ENCODE results near the gene CFAP299. TPM values are rescaled to one million over a fixed set of nuclear protein-coding genes. Genes with fewer than 3 reads are reported as not detected.
A peak's percentile ranks its signal among the peaks of the same experiment; 100 is the strongest.

CFAP299 gene
- total and polyA plus RNA-seq, 2 of the 8 experiments (the other 6 are each of a cell fraction or from before 2014, with no cell fraction given), result not detected

GRCh38 chr4:80486603-80487002 lies 151.1 kb downstream of the CFAP299 start:
- no peak overlapping the region for H2BK15ac ChIP-seq (ENCODE audit: low read length)
- no peak overlapping the region for H4K91ac ChIP-seq (replicated peaks; ENCODE audit: insufficient read length, low read length)
- ChIA-PET CTCF (ENCODE audit: partially characterized antibody) (interaction anchor here (0.6 kb wide), 1 partner anchor 209 kb away, joined by 3 read pairs; no protein-coding TSS in a partner anchor), POLR2A (ENCODE audit: partially characterized antibody) (no interaction called here)
- no peak overlapping the region for H3K23ac ChIP-seq (ENCODE audit: insufficient read length)
- no peak overlapping the region for H4K8ac ChIP-seq (ENCODE audit: extremely low read depth, insufficient read depth, low read length)
- H2BK12ac ChIP-seq (ENCODE audit: low read depth, low read length), result no peak overlapping the region
- peaks cover 0 to 8% (median 0%) of the 10 kb centered on the region in 4 experiments; a peak in 3 of 7 replicates for H3K4me1 ChIP-seq (replicated peaks in 1 of 4; ENCODE audit: control insufficient read depth in 3 of 4, insufficient read depth in 4 of 4, low read length in 3 of 4)
- H3K79me2 ChIP-seq (ENCODE audit: control insufficient read depth in 1 of 2, insufficient read depth in 2 of 2, low read length in 2 of 2), result no peaks in the 10 kb centered on the region
- 0 out of 2 replicates have a peak overlapping the region, but pooled peaks have one; percentile 9 for H2AFZ ChIP-seq (ENCODE audit: low read length)
- no peak overlapping the region for H3K4me3 ChIP-seq (ENCODE audit: extremely low read depth in 1 of 4, insufficient read depth in 2 of 4, low read depth in 3 of 4, low read length in 4 of 4)
- no peak overlapping the region for H3K9ac ChIP-seq (replicated peaks in 1 of 4; ENCODE audit: extremely low read depth in 1 of 4, low read depth in 3 of 4, low read length in 3 of 4)
- 69% methylated on average over 3 of the region's 3 CpGs; no CpG with 5 or more reads in 1 of the 2 experiments for WGBS, 2 experiments (ENCODE audit: extremely low coverage in 1 of 2, insufficient coverage in 1 of 2, insufficient read length in 1 of 2, insufficient replicate concordance in 2 of 2, low coverage in 1 of 2, low lambda C conversion rate in 2 of 2, missing lambda C conversion rate in 1 of 2)
- H3K4me2 ChIP-seq (ENCODE audit: insufficient read depth in 1 of 2, low read depth in 2 of 2, low read length in 2 of 2), result no peak overlapping the region
- H3K27ac ChIP-seq (ENCODE audit: low read depth, low read length), result no peak overlapping the region
- no peak overlapping the region for H3K56ac ChIP-seq (replicated peaks; ENCODE audit: insufficient read length, low read depth, low read length)
- H4K20me1 ChIP-seq (replicated peaks in 1 of 2; ENCODE audit: control insufficient read depth in 1 of 2, insufficient read depth in 2 of 2, low read length in 2 of 2), result no peaks in the 10 kb centered on the region
- no peaks in the 10 kb centered on the region for H3K27me3 ChIP-seq (replicated peaks in 1 of 4; ENCODE audit: control insufficient read depth in 3 of 4, extremely low read depth in 1 of 4, insufficient read depth in 3 of 4, low read length in 3 of 4)
- no peaks in the 10 kb centered on the region for H3K79me1 ChIP-seq (ENCODE audit: low read depth, low read length)
- H4K5ac ChIP-seq (ENCODE audit: insufficient read length, low read depth, low read length), result no peak overlapping the region
- no peak overlapping the region for H3K18ac ChIP-seq (ENCODE audit: extremely low read depth, low read length)
- no peak overlapping the region for H3K4ac ChIP-seq (replicated peaks; ENCODE audit: insufficient read length, low read depth, low read length)
- H3K9me3 ChIP-seq (ENCODE audit: insufficient read depth in 2 of 2, low read depth in 1 of 2, low read length in 1 of 2), result no peaks in the 10 kb centered on the region
- H3K14ac ChIP-seq (ENCODE audit: insufficient read length), result no peak overlapping the region
- H2AK5ac ChIP-seq (ENCODE audit: low read depth, low read length), result no peak overlapping the region
- no peak overlapping the region for H2BK120ac ChIP-seq (replicated peaks; ENCODE audit: low read depth, low read length)
- no peaks in the 10 kb centered on the region for H3K36me3 ChIP-seq (ENCODE audit: control insufficient read depth in 2 of 4, insufficient read depth in 4 of 4, low read length in 3 of 4)
- FAIRE-seq (no peak), DNase-seq (ENCODE audit: low read depth in 1 of 2, low spot score in 2 of 2) (no peak)
- no peak overlapping the region for H2BK5ac ChIP-seq (ENCODE audit: low read depth, low read length)
- H2BK20ac ChIP-seq (ENCODE audit: low read length), result no peak overlapping the region
- no peaks in the 10 kb centered on the region for H3K23me2 ChIP-seq (ENCODE audit: low read depth, low read length)
- TF ChIP-seq BCL11A (IDR thresholded peaks at IDR 0.05; ENCODE audit: low read depth in 2 of 2, low read length in 2 of 2) (no peak), RAD21 (IDR thresholded peaks at IDR 0.05 in 1 of 2, conservative IDR thresholded peaks at IDR 0.05 in 1 of 2; ENCODE audit: low read depth in 2 of 2, low read length in 2 of 2) (peak; percentile 48 to 60), CTCF (IDR thresholded peaks at IDR 0.05; ENCODE audit: control extremely low read depth in 1 of 3, insufficient read depth in 1 of 3, low read depth in 1 of 3, low read length in 3 of 3) (peak in 1 of 3 experiments; percentile 3; a peak in 1 of 4 replicates), CBX8 (IDR thresholded peaks at IDR 0.05; ENCODE audit: borderline replicate concordance, low read depth, low read length) (no peak), KDM4A (IDR thresholded peaks at IDR 0.05; ENCODE audit: low read depth, low read length, severe bottlenecking) (no peak), SIN3A (conservative IDR thresholded peaks at IDR 0.05 in 1 of 2, IDR thresholded peaks at IDR 0.05 in 1 of 2; ENCODE audit: low read depth in 1 of 2, low read length in 2 of 2) (no peak), USF2 (IDR thresholded peaks at IDR 0.05; ENCODE audit: low read length) (no peak), HDAC6 (IDR thresholded peaks at IDR 0.05; ENCODE audit: low read depth, low read length) (no peak), RFX5 (IDR thresholded peaks at IDR 0.05; ENCODE audit: borderline replicate concordance, low read depth, low read length) (no peak)
